Smooth muscle cell (in vitro differentiated cells): ENCODE results near the gene GSE1. TPM values are rescaled to one million over a fixed set of nuclear protein-coding genes. Genes with fewer than 3 reads are reported as not detected.

Experiments used
- DNase-seq: peaks from one replicate; lab custom pipeline; 2025; ENCODE audit not compliant: unreplicated experiment; lab: John Stamatoyannopoulos, UW
- H2AFZ ChIP-seq: fragments of 200-600 bp; sonication (generic); 2 replicates; pipeline ENCODE4 v1.6.0; 2016; ENCODE audit warnings: antibody characterized with exemption, low read depth, mild to moderate bottlenecking
- H3F3A ChIP-seq: fragments of 200-600 bp; sonication (generic); 2 replicates; pipeline ENCODE4 v1.6.0; 2017; ENCODE audit warnings: antibody characterized with exemption, low read depth
- H3K27ac ChIP-seq: fragments of 200-600 bp; sonication (generic); 2 replicates; pipeline ENCODE4 v1.5.1; 2016; ENCODE audit warnings: low read depth, mild to moderate bottlenecking
- H3K27me3 ChIP-seq: fragments of 200-600 bp; sonication (generic); 2 replicates; pipeline ENCODE4 v1.6.1; 2016; ENCODE audit warnings: low read depth, mild to moderate bottlenecking
- H3K36me3 ChIP-seq: fragments of 200-600 bp; sonication (generic); 2 replicates; pipeline ENCODE4 v1.5.1; 2016; ENCODE audit warnings: low read depth
- H3K4me1 ChIP-seq: fragments of 200-600 bp; sonication (generic); 2 replicates; pipeline ENCODE4 v1.5.1; 2016; ENCODE audit warnings: low read depth
- H3K4me2 ChIP-seq: fragments of 200-600 bp; sonication (generic); 2 replicates; pipeline ENCODE4 v1.6.0; 2016; ENCODE audit warnings: mild to moderate bottlenecking
- H3K4me3 ChIP-seq: fragments of 200-600 bp; sonication (generic); 2 replicates; pipeline ENCODE4 v1.5.1; 2016; ENCODE audit warnings: mild to moderate bottlenecking
- H3K79me2 ChIP-seq: fragments of 200-600 bp; sonication (generic); 2 replicates; pipeline ENCODE4 v1.6.0; 2016; ENCODE audit warnings: low read depth, mild to moderate bottlenecking
- H3K9ac ChIP-seq: fragments of 200-600 bp; sonication (generic); 2 replicates; pipeline ENCODE4 v1.6.0; 2016; ENCODE audit warnings: low read depth
- H3K9me3 ChIP-seq: fragments of 200-600 bp; sonication (generic); replicated peaks from 2 replicates; pipeline ENCODE4 v1.5.1; 2016; ENCODE audit warnings: low read depth
- H4K20me1 ChIP-seq: fragments of 200-600 bp; sonication (generic); 2 replicates; pipeline ENCODE4 v1.6.0; 2016; ENCODE audit warnings: low read depth
- CTCF ChIP-seq: fragments of 200-600 bp; sonication (generic); IDR thresholded peaks from 2 replicates; pipeline ENCODE4 v1.5.1; 2017; ENCODE audit warnings: borderline replicate concordance, mild to moderate bottlenecking, antibody characterized with exemption; ENCODE audit not compliant: insufficient read depth, poor library complexity, severe bottlenecking
- WGBS: methylation state at CpG from one replicate; pipeline ENCODE4 v1.1.7; 2016; ENCODE audit warnings: low lambda C conversion rate; 5-methylcytosine and 5-hydroxymethylcytosine counted together
- polyA plus RNA-seq: library from polyadenylated mRNA; unstranded; fragments of >200 nt; fragmentation: Nextera tagmentation; extraction: Ambion mirVana; gene quantifications from 2 replicates; pipeline ENCODE4 v1.2.1, GENCODE V29; 2016
- total RNA-seq: library from RNA; depleted of rRNA; stranded (reverse); fragments of >200 nt; gene quantifications from 2 replicates; pipeline ENCODE4 v1.2.3, GENCODE V29; 2014

The GSE1 gene
- total and polyA plus RNA-seq, 2 experiments from 2014 or later = 13.6 to 27.7 TPM

- 75% methylated on average over 20 of the region's 20 CpGs for WGBS
- H3K4me1 ChIP-seq = peaks cover 55% of the 10 kb centered on the region
Observed at GRCh38 chr16:85584819-85585282, 28.3 kb upstream of the GSE1 start.

GRCh38 chr16:85585711-85586110 is 27.4 kb upstream of the GSE1 start:
- H2AFZ ChIP-seq = no peak overlapping the region
- WGBS = 66% methylated on average over 7 of the region's 7 CpGs
- peaks cover 83% of the 10 kb centered on the region for H4K20me1 ChIP-seq

More at GRCh38 chr16:85584819-85585282, 28.3 kb upstream of the GSE1 start:
- H3K4me3 ChIP-seq = no peak overlapping the region
- no peak overlapping the region for H2AFZ ChIP-seq
- H3K27me3 ChIP-seq = no peaks in the 10 kb centered on the region
- H3K4me2 ChIP-seq = no peak overlapping the region
- TF ChIP-seq CTCF = no peak
- no peaks in the 10 kb centered on the region for H3K9me3 ChIP-seq
- H3K36me3 ChIP-seq = no peaks in the 10 kb centered on the region
- peaks cover 71% of the 10 kb centered on the region for H3K79me2 ChIP-seq
- peaks cover 89% of the 10 kb centered on the region for H4K20me1 ChIP-seq
- no peaks in the 10 kb centered on the region for H3F3A ChIP-seq
- H3K9ac ChIP-seq = no peak overlapping the region
- no peak for DNase-seq
- H3K27ac ChIP-seq = no peak overlapping the region

GRCh38 chr16:85586380-85587104 is 26.6 kb upstream of the GSE1 start:
- Histone ChIP-seq H3K27ac (no peak overlapping the region), H3K4me3 (no peak overlapping the region), H3K4me1 (peaks cover 41% of the 10 kb centered on the region), H4K20me1 (peaks cover 83% of the 10 kb centered on the region), H3K9me3 (no peaks in the 10 kb centered on the region), H2AFZ (no peak overlapping the region), H3K9ac (no peak overlapping the region), H3K27me3 (no peaks in the 10 kb centered on the region), H3K4me2 (no peak overlapping the region), H3K36me3 (no peaks in the 10 kb centered on the region), H3F3A (no peaks in the 10 kb centered on the region), H3K79me2 (peaks cover 59% of the 10 kb centered on the region)
- TF ChIP-seq CTCF = no peak
- DNase-seq = no peak
- 75% methylated on average over 31 of the region's 31 CpGs for WGBS

More at GRCh38 chr16:85585711-85586110, 27.4 kb upstream of the GSE1 start:
- Histone ChIP-seq H3F3A (no peaks in the 10 kb centered on the region), H3K9me3 (no peaks in the 10 kb centered on the region), H3K9ac (no peak overlapping the region), H3K27ac (no peak overlapping the region), H3K4me1 (peaks cover 49% of the 10 kb centered on the region), H3K36me3 (no peaks in the 10 kb centered on the region), H3K27me3 (no peaks in the 10 kb centered on the region), H3K79me2 (peaks cover 67% of the 10 kb centered on the region), H3K4me2 (no peak overlapping the region), H3K4me3 (no peak overlapping the region)
- no peak for DNase-seq
- no peak for TF ChIP-seq CTCF
